Coronary artery (tissue), 2 donors: ENCODE measurements around the gene CCDC150.

ENCODE experiments used
- DNase-seq: peaks from one replicate; pipeline ENCODE4 v3.0.0-alpha.2; 2017; ENCODE audit warnings: low spot score
- H3K27ac ChIP-seq, 2 donors: fragments of 200-600 bp; sonication (generic); one replicate each; pipeline ENCODE4 v1.5.1; 2016 to 2019
- H3K4me3 ChIP-seq: fragments of 200-600 bp; sonication (generic); 2 replicates; pipeline ENCODE4 v1.5.1; 2016; ENCODE audit warnings: mild to moderate bottlenecking, moderate library complexity
- CTCF ChIP-seq: fragments of 200-600 bp; sonication (generic); IDR thresholded peaks from one replicate; pipeline ENCODE4 v1.5.1; 2019; ENCODE audit warnings: antibody characterized with exemption

CCDC150 gene

DNA sequence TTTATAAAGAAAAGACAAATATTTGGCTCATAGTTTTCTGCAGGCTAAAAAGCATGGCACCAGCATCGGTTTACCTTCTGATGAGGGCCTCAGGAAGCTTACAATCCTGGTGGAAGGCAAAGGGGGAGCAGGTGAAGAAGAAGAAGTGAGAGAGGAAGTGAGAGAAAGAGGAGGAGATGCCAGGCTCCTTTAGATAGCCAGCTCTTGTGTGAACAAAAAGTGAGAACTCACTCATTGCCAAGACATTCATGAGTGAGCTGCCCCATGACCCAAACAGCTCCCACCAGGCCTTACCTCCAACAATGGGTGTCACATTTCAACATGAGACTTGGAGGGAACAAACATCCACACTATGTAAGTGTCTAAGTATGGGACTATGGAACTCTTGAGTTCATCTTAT, 14.3 kb downstream of the CCDC150 start:
- no peak for TF ChIP-seq CTCF

GRCh38 chr2:196655761-196656160, 16.2 kb downstream of the CCDC150 start:
- no peak for TF ChIP-seq CTCF
- no peak overlapping the region for H3K27ac ChIP-seq
- H3K4me3 ChIP-seq: no peak overlapping the region
- DNase-seq: no peak

More for the DNA sequence above, 14.3 kb downstream of the CCDC150 start:
- Histone ChIP-seq H3K4me3 (no peak overlapping the region), H3K27ac (no peak overlapping the region)
- no peak for DNase-seq

GRCh38 chr2:196657333-196657732, 17.8 kb downstream of the CCDC150 start:
- H3K4me3 ChIP-seq: no peak overlapping the region
- DNase-seq: no peak
- H3K27ac ChIP-seq: no peak overlapping the region
- TF ChIP-seq CTCF: no peak

- no peak for TF ChIP-seq CTCF
- H3K4me3 ChIP-seq: no peak overlapping the region
- no peak for DNase-seq
- H3K27ac ChIP-seq: no peak overlapping the region
Observed at GRCh38 chr2:196659844-196660243, 20.3 kb downstream of the CCDC150 start.

DNA sequence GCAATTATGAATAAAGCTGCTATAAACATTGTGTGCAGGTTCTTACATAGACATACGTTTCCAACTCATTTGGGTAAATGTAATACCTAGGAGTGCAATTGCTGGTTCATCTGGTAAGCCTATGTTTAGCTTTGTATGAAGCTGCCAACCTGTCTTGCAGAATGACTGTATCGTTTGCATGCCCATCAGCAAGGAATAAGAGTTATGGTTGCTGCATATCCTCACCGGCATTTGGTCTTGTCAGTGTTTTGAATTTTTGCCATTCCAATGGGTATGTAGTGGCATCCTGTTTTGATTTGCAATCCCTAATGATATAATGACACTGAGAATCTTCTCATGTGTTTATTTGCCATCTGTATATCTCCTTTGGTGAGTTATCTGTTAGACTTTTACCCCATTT, 20.7 kb downstream of the CCDC150 start:
- Histone ChIP-seq H3K4me3 (no peak overlapping the region), H3K27ac (no peak overlapping the region)
- no peak for DNase-seq
- TF ChIP-seq CTCF: no peak

- TF ChIP-seq CTCF: no peak
- Histone ChIP-seq H3K4me3 (no peak overlapping the region), H3K27ac (no peak overlapping the region)
- no peak for DNase-seq
Observed at GRCh38 chr2:196670342-196670741, 30.8 kb downstream of the CCDC150 start.

- Histone ChIP-seq H3K27ac (no peak overlapping the region), H3K4me3 (no peak overlapping the region)
- DNase-seq: no peak
- no peak for TF ChIP-seq CTCF
Observed at GRCh38 chr2:196675963-196676362, 36.4 kb downstream of the CCDC150 start.
